ENCODE results near the gene GBE1.

Gene GBE1

GRCh38 chr3:81742581-81742980, 18.9 kb downstream of the GBE1 start:
- H3K36me3 ChIP-seq (replicated peaks), result no peaks in the 10 kb centered on the region
- TF ChIP-seq CTCF (IDR thresholded peaks at IDR 0.05; ENCODE audit: low read depth, low read length, missing control alignments), result no peak
- H3K27me3 ChIP-seq (replicated peaks), result no peaks in the 10 kb centered on the region
- no peak overlapping the region for H3K4me3 ChIP-seq (ENCODE audit: low read depth, low read length)
- in situ Hi-C loops (cut with HindIII; ENCODE audit: low pct_ligation_motif_present, low sequenced_read_pairs), result no loop called here
- no peak for DNase-seq
- H3K27ac ChIP-seq, result peak overlapping the region; percentile 99

GRCh38 chr3:81741216-81741615, 20.2 kb downstream of the GBE1 start:
- no peak for DNase-seq

GRCh38 chr3:81740731-81741130, 20.7 kb downstream of the GBE1 start:
- peak overlapping the region; percentile 20 for H3K27ac ChIP-seq
- H3K4me3 ChIP-seq (ENCODE audit: low read depth, low read length), result no peak overlapping the region
- in situ Hi-C loops (cut with HindIII; ENCODE audit: low pct_ligation_motif_present, low sequenced_read_pairs), result no loop called here
- no peaks in the 10 kb centered on the region for H3K36me3 ChIP-seq (replicated peaks)
- no peaks in the 10 kb centered on the region for H3K27me3 ChIP-seq (replicated peaks)
- DNase-seq, result no peak
- TF ChIP-seq CTCF (IDR thresholded peaks at IDR 0.05; ENCODE audit: low read depth, low read length, missing control alignments), result no peak

More at GRCh38 chr3:81741216-81741615, 20.2 kb downstream of the GBE1 start:
- Histone ChIP-seq H3K36me3 (replicated peaks) (no peaks in the 10 kb centered on the region), H3K27me3 (replicated peaks) (no peaks in the 10 kb centered on the region), H3K4me3 (ENCODE audit: low read depth, low read length) (no peak overlapping the region), H3K27ac (peak overlapping the region; percentile 20)
- TF ChIP-seq CTCF (IDR thresholded peaks at IDR 0.05; ENCODE audit: low read depth, low read length, missing control alignments), result no peak
- in situ Hi-C loops (cut with HindIII; ENCODE audit: low pct_ligation_motif_present, low sequenced_read_pairs), result no loop called here

GRCh38 chr3:81735334-81735733, 26.1 kb downstream of the GBE1 start:
- DNase-seq, result no peak
- in situ Hi-C loops (cut with HindIII; ENCODE audit: low pct_ligation_motif_present, low sequenced_read_pairs), result no loop called here

GRCh38 chr3:81734742-81735141, 26.7 kb downstream of the GBE1 start:
- TF ChIP-seq CTCF (IDR thresholded peaks at IDR 0.05; ENCODE audit: low read depth, low read length, missing control alignments), result no peak
- no peaks in the 10 kb centered on the region for H3K27me3 ChIP-seq (replicated peaks)
- no peak for DNase-seq
- no peak overlapping the region for H3K27ac ChIP-seq
- no peak overlapping the region for H3K4me3 ChIP-seq (ENCODE audit: low read depth, low read length)
- in situ Hi-C loops (cut with HindIII; ENCODE audit: low pct_ligation_motif_present, low sequenced_read_pairs), result no loop called here
- H3K36me3 ChIP-seq (replicated peaks), result no peaks in the 10 kb centered on the region

More at GRCh38 chr3:81735334-81735733, 26.1 kb downstream of the GBE1 start:
- Histone ChIP-seq H3K36me3 (replicated peaks) (no peaks in the 10 kb centered on the region), H3K4me3 (ENCODE audit: low read depth, low read length) (no peak overlapping the region), H3K27ac (no peak overlapping the region), H3K27me3 (replicated peaks) (no peaks in the 10 kb centered on the region)
- no peak for TF ChIP-seq CTCF (IDR thresholded peaks at IDR 0.05; ENCODE audit: low read depth, low read length, missing control alignments)

- no peak for DNase-seq
- Histone ChIP-seq H3K27ac (no peak overlapping the region), H3K4me3 (ENCODE audit: low read depth, low read length) (no peak overlapping the region), H3K27me3 (replicated peaks) (no peaks in the 10 kb centered on the region), H3K36me3 (replicated peaks) (no peaks in the 10 kb centered on the region)
- TF ChIP-seq CTCF (IDR thresholded peaks at IDR 0.05; ENCODE audit: low read depth, low read length, missing control alignments), result no peak
- in situ Hi-C loops (cut with HindIII; ENCODE audit: low pct_ligation_motif_present, low sequenced_read_pairs), result no loop called here
Measured at GRCh38 chr3:81732642-81733041, 28.8 kb downstream of the GBE1 start.
